T47D (cell line): ENCODE data around the gene CCDC6.
"Not testable (repeated sequence)": the region's sequence is repeated elsewhere in the genome, so short reads cannot be mapped to it uniquely, and the experiment has no call there.

Experiments used
- DNase-seq, 2 experiments: peaks; one replicate each; pipeline versions ENCODE4 v3.0.0 to v3.0.0-alpha.2; 2011 to 2012; ENCODE audit warnings: low read depth in 1 of 2, low spot score in 1 of 2
- JUND ChIP-seq: IDR thresholded peaks from 2 replicates; pipeline ENCODE4 v1.6.1; 2012; ENCODE audit warnings: low read depth
- in situ Hi-C: cut with HindIII; loops from 2 replicates; pipeline ENCODE4 v1.10.0; 2016; ENCODE audit warnings: low sequenced_read_pairs, low pct_unique_long_range_greater_than_20kb

The CCDC6 gene

DNA sequence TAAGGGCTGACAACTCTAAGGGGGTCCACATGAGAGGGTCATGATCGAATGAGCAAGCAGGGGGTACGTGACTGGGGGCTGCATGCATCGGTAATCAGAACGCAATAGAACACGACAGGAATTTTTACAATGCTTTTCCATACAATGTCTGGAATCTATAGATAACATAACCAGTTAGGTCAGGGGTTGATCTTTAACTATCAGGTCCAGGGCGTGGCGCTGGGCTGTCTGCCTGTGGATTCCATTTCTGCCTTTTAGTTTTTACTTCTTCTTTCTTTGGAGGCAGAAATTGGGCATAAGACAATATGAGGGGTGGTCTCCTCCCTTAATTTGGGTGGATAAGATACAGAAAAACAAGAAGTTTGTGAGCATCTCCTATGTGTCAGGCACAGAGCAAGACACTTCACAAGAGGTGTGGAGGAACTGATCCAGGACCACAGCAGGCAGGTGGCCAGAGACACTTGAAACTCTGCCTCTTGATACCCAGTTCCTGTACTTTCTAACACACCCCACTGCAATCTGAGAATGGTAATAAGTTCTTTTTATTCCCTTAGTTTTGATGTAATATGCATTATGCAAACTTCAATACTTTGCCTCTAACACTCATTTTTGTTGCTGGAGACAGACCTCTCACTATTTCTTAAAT lies 135.1 kb downstream of the CCDC6 start:
- no peak for DNase-seq
- in situ Hi-C loops = no loop called here
- TF ChIP-seq JUND = no peak

- no peak for TF ChIP-seq JUND
- DNase-seq = no peak
- in situ Hi-C loops = no loop called here
These were observed 135.7 kb downstream of the CCDC6 start for GRCh38 chr10:59770689-59771088.

GRCh38 chr10:59762505-59762904 lies 143.9 kb downstream of the CCDC6 start:
- no peak for TF ChIP-seq JUND
- in situ Hi-C loops = no loop called here
- no peak for DNase-seq

DNA sequence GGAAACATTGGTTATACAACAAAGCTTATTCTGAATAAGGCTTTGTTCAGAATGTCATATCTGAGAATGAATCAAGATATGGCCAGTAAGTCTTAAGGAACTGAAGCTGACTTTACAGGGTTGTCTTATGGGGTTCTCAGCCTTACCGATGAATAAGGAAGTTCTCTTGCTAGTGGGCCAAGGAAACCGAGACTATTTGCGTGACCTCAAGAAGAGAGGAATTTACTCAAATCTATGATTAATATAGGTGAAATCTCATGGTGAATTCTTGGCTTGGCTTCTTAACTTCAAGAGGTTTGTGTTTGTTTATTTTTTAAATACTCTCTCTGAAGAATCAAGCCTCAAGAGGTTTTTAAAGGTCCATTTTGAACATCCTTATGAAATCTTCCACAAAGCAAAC lies 148.4 kb downstream of the CCDC6 start:
- TF ChIP-seq JUND = no peak
- no peak for DNase-seq
- in situ Hi-C loops = no loop called here

DNA sequence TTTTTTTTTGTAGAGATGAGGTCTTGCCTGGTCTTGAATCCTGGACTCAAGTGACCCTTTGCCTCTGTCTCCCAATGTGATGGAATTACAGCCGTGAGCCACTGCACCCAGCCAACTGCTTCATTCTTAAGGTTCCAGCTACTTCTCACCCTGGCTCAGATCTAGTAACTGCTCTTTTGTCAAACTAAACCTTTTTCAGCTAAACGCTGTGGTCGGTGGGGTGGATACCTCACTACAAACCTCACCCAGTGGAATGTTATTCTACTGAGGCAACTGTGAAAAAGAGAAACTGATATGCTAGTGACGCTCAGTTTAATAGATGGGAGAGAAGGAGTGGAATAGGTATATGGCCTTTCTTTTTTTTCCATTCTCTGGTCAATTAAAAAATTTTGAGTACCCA lies 151.4 kb downstream of the CCDC6 start:
- in situ Hi-C loops = no loop called here
- no peak for DNase-seq
- no peak for TF ChIP-seq JUND

DNA sequence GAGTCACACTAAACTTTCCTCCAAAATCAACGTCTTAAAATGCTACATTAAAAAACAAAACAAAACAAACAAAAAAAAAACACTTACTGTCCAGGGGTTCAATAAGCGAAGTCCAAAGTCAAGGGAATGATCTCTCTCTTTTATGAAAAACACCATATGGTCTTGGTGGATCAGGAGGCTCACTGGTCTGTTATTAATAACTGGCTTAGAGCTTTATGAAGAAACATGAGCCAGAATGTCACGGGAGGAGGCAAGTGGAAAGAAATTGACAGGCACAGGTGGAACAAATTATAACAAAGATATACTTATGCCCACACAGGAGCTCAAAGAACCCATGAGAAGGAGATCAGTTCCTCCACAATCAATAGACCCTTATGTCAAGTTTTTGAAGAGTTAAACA lies 153.1 kb downstream of the CCDC6 start, which contains the start of gene MRLN:
Gene MRLN (minus strand): TSS at position 189 of the 400 bp plus-strand sequence.
- in situ Hi-C loops = no loop called here
- no peak for TF ChIP-seq JUND
- DNase-seq = no peak

GRCh38 chr10:59752278-59752940 lies 153.9 kb downstream of the CCDC6 start:
- DNase-seq = no peak
- no peak for TF ChIP-seq JUND
- in situ Hi-C loops = no loop called here

GRCh38 chr10:59750155-59750945 lies 156.0 kb downstream of the CCDC6 start:
- in situ Hi-C loops = no loop called here
- TF ChIP-seq JUND = no peak
- no peak for DNase-seq

GRCh38 chr10:59748834-59749233 lies 157.5 kb downstream of the CCDC6 start:
- TF ChIP-seq JUND = no peak
- in situ Hi-C loops = no loop called here
- no peak for DNase-seq

DNA sequence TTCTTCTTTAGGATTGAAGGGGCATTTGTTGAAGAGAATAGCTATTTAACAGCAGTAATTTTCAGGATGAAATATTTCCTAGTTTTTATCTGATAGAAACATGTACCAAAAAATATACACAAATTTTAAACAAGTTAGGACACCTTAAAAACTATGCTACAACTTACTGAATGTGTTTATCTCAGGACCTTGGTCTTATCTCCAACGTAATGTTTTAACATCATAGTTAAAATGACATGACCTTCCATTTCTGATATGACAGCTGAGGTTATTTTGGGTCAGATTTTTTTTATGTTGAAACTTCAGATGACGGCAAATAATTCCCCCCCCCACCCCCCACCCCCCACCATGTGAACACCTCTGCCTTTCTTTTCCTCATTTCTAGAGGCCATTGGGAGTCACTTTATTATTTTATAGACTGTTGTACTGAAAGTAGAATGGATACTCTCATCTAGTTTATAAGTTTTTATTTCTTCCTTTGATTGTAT lies 161.1 kb downstream of the CCDC6 start:
- DNase-seq = no peak
- in situ Hi-C loops = no loop called here
- TF ChIP-seq JUND = no peak

DNA sequence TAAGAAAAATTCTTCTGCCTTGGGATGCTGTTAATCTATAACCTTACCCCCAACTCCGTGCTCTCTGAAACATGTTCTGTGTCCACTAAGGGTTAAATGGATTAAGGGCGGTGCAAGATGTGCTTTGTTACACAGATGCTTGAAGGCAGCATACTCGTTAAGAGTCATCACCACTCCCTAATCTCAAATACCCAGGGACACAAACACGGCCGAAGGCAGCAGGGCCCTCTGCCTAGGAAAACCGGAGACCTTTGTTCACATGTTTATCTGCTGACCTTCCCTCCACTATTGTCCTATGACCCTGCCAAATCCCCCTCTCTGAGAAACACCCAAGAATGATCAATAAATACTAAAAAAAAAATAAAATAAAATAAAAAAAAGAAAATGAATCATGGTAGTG lies 161.6 kb downstream of the CCDC6 start:
- DNase-seq, in situ Hi-C loops: not testable (repeated sequence)

GRCh38 chr10:59744156-59744555 lies 162.2 kb downstream of the CCDC6 start:
- in situ Hi-C loops, DNase-seq: not testable (repeated sequence)

GRCh38 chr10:59741583-59741982 lies 164.8 kb downstream of the CCDC6 start:
- in situ Hi-C loops = no loop called here
- no peak for DNase-seq
- no peak for TF ChIP-seq JUND
